Epithelial cell of esophagus (primary cell): ENCODE data around the gene SCN8A.
A peak's percentile ranks its signal among the peaks of the same experiment; 100 is the strongest.
"Not testable (repeated sequence)": the region's sequence is repeated elsewhere in the genome, so short reads cannot be mapped to it uniquely, and the experiment has no call there.

Source experiments
- DNase-seq: peaks from one replicate; pipeline ENCODE4 v3.0.0; 2010; ENCODE audit warnings: low read depth
- H3K4me3 ChIP-seq: 2 replicates; pipeline ENCODE4 v1.5.1; 2011; ENCODE audit warnings: mild to moderate bottlenecking, low read length, control low read depth
- CTCF ChIP-seq: IDR thresholded peaks from 2 replicates; pipeline ENCODE4 v1.5.1; 2011; ENCODE audit warnings: low read depth, mild to moderate bottlenecking, low read length, control low read depth, inconsistent platforms; ENCODE audit not compliant: insufficient read depth; ENCODE audit errors: missing control alignments

SCN8A gene

DNA sequence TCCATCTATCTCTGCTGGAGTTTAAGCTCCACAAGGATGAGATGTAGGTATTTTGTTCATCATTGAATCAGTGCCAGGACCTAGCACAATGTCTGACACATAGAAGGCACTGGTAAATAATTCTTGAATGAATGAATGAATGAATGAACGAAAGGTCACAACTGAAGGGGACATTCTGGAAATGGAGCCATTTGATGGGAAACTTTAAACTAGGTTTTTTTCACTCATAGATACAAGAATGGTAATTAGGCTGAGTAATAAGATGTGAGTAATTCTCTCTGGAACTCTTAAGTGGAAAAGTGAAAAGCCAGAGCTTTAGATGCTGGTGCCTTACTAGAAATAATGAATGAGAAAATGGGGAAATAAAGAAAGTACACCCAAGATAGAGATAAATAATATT is 44.3 kb downstream of the SCN8A start:
- TF ChIP-seq CTCF = no peak
- H3K4me3 ChIP-seq = no peak overlapping the region
- DNase-seq = peak; percentile 24

- TF ChIP-seq CTCF = no peak
- H3K4me3 ChIP-seq = no peak overlapping the region
- peak; percentile 79 for DNase-seq
These were observed 45.5 kb downstream of the SCN8A start for GRCh38 chr12:51636581-51636980.

DNA sequence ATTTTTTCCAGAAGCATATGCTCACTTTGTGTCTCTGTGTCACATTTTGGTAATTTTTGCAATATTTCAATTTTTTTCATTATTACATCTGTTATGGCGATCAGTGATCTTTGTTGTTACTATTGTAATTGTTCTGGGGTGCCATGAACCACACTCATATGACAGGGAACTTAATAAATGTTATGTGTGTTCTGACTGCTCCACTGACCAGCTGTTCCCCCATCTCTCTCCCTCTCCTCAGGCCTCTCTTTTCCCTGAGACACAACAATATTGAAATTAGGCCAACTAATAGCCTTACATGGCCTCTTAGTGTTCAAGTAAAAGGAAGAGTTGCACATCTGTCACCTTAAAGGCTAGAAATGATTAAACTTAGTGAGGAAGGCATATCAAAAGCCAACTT is 46.0 kb downstream of the SCN8A start:
- no peak for TF ChIP-seq CTCF
- no peak overlapping the region for H3K4me3 ChIP-seq
- DNase-seq = no peak

GRCh38 chr12:51639361-51639760 is 48.3 kb downstream of the SCN8A start:
- no peak for DNase-seq
- no peak for TF ChIP-seq CTCF
- no peak overlapping the region for H3K4me3 ChIP-seq

- no peak for TF ChIP-seq CTCF
- no peak for DNase-seq
- H3K4me3 ChIP-seq = no peak overlapping the region
These were observed 51.3 kb downstream of the SCN8A start for GRCh38 chr12:51642286-51642685.

DNA sequence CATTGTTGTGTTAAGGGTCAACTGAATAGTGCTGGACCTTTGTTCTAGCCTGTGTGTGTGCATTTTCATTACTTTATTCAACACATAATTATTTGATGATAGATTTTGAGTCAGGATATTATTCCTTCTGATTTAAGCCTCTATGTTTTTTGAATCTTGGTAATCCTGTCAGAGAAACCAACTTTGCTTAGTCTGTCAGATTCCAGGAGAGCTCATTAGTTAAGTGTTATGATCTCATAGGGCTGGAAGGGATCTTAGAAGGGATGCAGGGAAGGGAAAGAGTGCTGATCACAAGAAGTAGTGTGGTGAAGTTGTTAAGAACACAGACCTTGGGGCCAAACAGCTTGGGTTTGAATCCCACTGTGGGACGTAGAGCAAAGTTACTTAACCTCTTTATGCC is 52.9 kb downstream of the SCN8A start:
- H3K4me3 ChIP-seq = no peak overlapping the region
- no peak for TF ChIP-seq CTCF
- no peak for DNase-seq

DNA sequence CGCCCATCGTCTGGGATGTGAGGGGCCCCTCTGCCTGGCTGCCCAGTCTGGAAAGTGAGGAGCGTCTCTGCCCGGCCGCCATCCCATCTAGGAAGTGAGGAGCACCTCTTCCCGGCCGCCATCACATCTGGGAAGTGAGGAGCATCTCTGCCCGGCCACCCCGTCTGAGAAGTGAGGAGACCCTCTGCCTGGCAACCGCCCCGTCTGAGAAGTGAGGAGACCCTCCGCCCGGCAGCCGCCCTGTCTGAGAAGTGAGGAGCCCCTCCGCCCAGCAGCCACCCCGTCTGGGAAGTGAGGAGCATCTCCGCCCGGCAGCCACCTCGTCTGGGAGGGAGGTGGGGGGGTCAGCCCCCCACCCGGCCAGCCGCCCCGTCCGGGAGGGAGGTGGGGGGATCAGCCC is 53.7 kb downstream of the SCN8A start:
- DNase-seq = not testable (repeated sequence)

GRCh38 chr12:51645961-51646360 is 54.9 kb downstream of the SCN8A start:
- TF ChIP-seq CTCF = no peak
- H3K4me3 ChIP-seq = no peak overlapping the region
- DNase-seq = no peak

More for the DNA sequence above, 53.7 kb downstream of the SCN8A start:
- H3K4me3 ChIP-seq = not testable (repeated sequence)
